GM23248 (cell line): Measurements from ENCODE around the gene LYRM2.

Experiments
- EZH2 ChIP-seq: fragments of 200-600 bp; sonication (generic); IDR thresholded peaks from 2 replicates; pipeline ENCODE4 v1.6.1; 2018; ENCODE audit warnings: antibody characterized with exemption, mild to moderate bottlenecking; ENCODE audit not compliant: insufficient read depth, poor library complexity, severe bottlenecking
- EZH2phosphoT487 ChIP-seq: fragments of 200-600 bp; sonication (generic); IDR thresholded peaks from 2 replicates; pipeline ENCODE4 v1.6.1; 2018; ENCODE audit warnings: antibody characterized with exemption, moderate library complexity, mild to moderate bottlenecking, low read depth; ENCODE audit not compliant: insufficient read depth

DNA sequence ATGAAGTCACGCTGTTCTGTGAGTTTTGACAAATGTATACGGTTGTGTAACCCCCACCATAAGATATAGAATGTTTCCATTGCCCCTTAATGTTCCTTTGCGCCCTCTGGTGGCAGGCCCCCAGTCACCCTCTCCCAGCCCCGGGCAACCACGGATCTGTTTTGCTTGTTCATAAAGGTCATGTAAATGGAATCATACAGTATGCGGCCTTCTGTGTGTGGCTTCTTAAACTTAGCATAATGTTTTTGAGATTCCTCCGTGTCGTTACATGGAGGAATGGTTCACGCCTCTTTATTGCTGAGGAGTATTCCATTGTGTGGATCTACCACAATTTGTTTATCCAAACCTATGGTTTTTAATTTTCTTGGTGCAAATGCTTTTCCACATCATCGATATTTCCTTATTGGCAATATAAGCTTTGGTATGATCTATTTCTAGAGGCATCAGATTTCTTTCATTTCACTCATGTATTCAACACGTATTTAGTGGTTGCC lies 28.4 kb downstream of the LYRM2 start:
- TF ChIP-seq EZH2 (no peak), EZH2phosphoT487 (no peak)
